ENCODE measurements around the gene PCSK1.

- no peak for TF ChIP-seq CTCF (IDR thresholded peaks at IDR 0.05)
- no peak for TF ChIP-seq POLR2A (IDR thresholded peaks at IDR 0.05)
Observed at GRCh38 chr5:96373381-96373733, 59.7 kb downstream of the PCSK1 start.
